DND-41 (cell line): ENCODE measurements around the gene AUTS2.

ENCODE experiments used
- ATAC-seq: fragments of 200-7000 bp; cut with Tn5 transposase; 3 replicates; pipeline ENCODE4 v1.9.1; 2021; ENCODE audit warnings: low read depth; ENCODE audit not compliant: insufficient read depth
- DNase-seq: peaks from one replicate; pipeline ENCODE4 v3.0.0-alpha.2; 2020
- H2AFZ ChIP-seq: 2 replicates; pipeline ENCODE4 v1.6.0; 2012; ENCODE audit warnings: low read depth, low read length
- H3K27ac ChIP-seq: 2 replicates; pipeline ENCODE4 v1.5.1; 2012; ENCODE audit warnings: low read length, inconsistent platforms
- H3K27me3 ChIP-seq: fragments of 200-600 bp; sonication (generic); 2 replicates; pipeline ENCODE4 v1.6.0; 2012; ENCODE audit warnings: low read length, mild to moderate bottlenecking, inconsistent platforms; ENCODE audit not compliant: insufficient read depth, poor library complexity
- H3K36me3 ChIP-seq: 2 replicates; pipeline ENCODE4 v1.5.1; 2012; ENCODE audit warnings: low read length, inconsistent platforms; ENCODE audit not compliant: insufficient read depth
- H3K4me1 ChIP-seq: 2 replicates; pipeline ENCODE4 v1.5.1; 2012; ENCODE audit warnings: mild to moderate bottlenecking, low read length; ENCODE audit not compliant: insufficient read depth
- H3K4me2 ChIP-seq: 2 replicates; pipeline ENCODE4 v1.6.0; 2012; ENCODE audit warnings: mild to moderate bottlenecking, moderate library complexity, low read length, inconsistent platforms; ENCODE audit not compliant: insufficient read depth
- H3K4me3 ChIP-seq, 2 experiments: fragments of 200-600 bp in 1 of 2; shearing (Covaris generic) in 1 of 2; 2 replicates each; pipeline ENCODE4 v1.5.1; 2012 to 2016; ENCODE audit warnings: inconsistent platforms in 2 of 2, low read length in 2 of 2, mild to moderate bottlenecking in 2 of 2, low read depth in 1 of 2, moderate library complexity in 1 of 2
- H3K79me2 ChIP-seq: 2 replicates; pipeline ENCODE4 v1.6.0; 2012; ENCODE audit warnings: low read length, inconsistent platforms; ENCODE audit not compliant: insufficient read depth
- H3K9ac ChIP-seq: 2 replicates; pipeline ENCODE4 v1.6.0; 2012; ENCODE audit warnings: low read depth, mild to moderate bottlenecking, inconsistent platforms, low read length, moderate library complexity
- H3K9me3 ChIP-seq: 2 replicates; pipeline ENCODE4 v1.5.1; 2012; ENCODE audit warnings: low read length, moderate library complexity, mild to moderate bottlenecking, inconsistent platforms; ENCODE audit not compliant: insufficient read depth, severe bottlenecking
- H4K20me1 ChIP-seq: 2 replicates; pipeline ENCODE4 v1.6.0; 2012; ENCODE audit warnings: low read length; ENCODE audit not compliant: insufficient read depth
- CTCF ChIP-seq: IDR thresholded peaks from 2 replicates; pipeline ENCODE4 v1.5.1; 2012; ENCODE audit warnings: borderline replicate concordance, low read length, moderate library complexity, mild to moderate bottlenecking; ENCODE audit not compliant: poor library complexity, severe bottlenecking; ENCODE audit errors: extremely low read depth
- EZH2 ChIP-seq: IDR thresholded peaks from 3 replicates; pipeline ENCODE4 v1.6.1; 2012; ENCODE audit warnings: borderline replicate concordance, low read depth, mild to moderate bottlenecking, moderate library complexity, low read length, inconsistent platforms; ENCODE audit not compliant: severe bottlenecking

AUTS2 gene

DNA sequence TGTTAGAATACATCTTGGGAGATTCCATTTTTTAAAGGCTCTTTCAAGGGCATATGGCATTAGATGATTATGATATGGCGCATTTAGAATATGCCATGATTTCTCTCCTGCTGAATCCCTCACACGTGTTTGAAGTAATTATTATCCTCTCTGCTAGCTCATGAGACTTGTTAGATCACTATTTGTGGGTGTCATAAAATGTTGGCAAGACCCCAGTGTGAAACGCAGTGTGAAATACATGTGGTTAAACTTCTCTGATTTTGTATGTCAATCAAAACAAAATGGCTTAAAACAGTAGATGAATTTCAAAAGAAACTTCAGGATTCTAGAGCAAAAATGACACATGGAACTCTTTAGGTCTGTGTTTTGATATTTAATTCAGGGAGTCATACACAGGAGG is 560.8 kb downstream of the AUTS2 start:
- no peak for DNase-seq
- H3K9ac ChIP-seq, result no peak overlapping the region
- H4K20me1 ChIP-seq, result no peaks in the 10 kb centered on the region
- H3K4me3 ChIP-seq, result no peak overlapping the region
- TF ChIP-seq EZH2 (no peak), CTCF (no peak)
- no peaks in the 10 kb centered on the region for H3K79me2 ChIP-seq
- H3K4me2 ChIP-seq, result no peak overlapping the region
- no peak overlapping the region for H2AFZ ChIP-seq
- no peak overlapping the region for H3K27ac ChIP-seq
- H3K9me3 ChIP-seq, result no peaks in the 10 kb centered on the region
- H3K36me3 ChIP-seq, result no peaks in the 10 kb centered on the region
- ATAC-seq, result no peak
- no peaks in the 10 kb centered on the region for H3K4me1 ChIP-seq
- H3K27me3 ChIP-seq, result no peaks in the 10 kb centered on the region

DNA sequence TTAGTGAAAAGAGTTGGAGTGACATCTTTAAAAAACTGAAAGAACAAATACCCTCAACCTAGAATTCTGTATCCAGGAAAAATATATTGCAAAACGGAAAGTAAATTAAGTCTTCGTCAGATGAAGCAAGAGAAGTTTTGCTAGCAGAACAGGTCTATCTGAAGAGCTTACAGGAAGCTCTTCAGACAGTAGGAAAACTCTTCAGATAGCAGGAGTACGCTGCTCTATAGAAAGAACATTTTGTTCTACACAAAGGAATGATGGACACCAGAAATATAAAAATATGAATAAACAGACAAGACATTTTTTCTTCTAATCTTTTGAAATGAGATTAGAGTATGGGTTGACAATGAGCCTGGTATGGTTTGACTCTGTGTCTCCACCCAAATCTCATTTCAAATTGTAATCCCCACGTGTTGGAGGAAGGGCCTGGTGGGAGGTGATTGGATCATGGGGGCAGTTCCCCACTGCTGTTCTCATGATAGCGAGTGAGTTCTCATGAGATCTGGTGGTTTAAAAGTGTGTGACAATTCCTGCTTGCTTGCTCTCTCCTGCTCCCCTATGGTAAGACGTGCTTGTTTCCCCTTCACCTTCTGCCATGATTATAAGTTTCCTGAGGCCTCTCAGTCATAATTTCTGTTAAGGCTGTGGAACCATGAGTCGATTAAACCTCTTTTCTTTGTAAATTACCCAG is 567.3 kb downstream of the AUTS2 start:
- no peak overlapping the region for H3K4me3 ChIP-seq
- DNase-seq (no peak), ATAC-seq (no peak)
- no peaks in the 10 kb centered on the region for H4K20me1 ChIP-seq
- no peak overlapping the region for H3K4me2 ChIP-seq
- H3K36me3 ChIP-seq, result no peaks in the 10 kb centered on the region
- no peaks in the 10 kb centered on the region for H3K4me1 ChIP-seq
- no peak for TF ChIP-seq CTCF
- no peak for TF ChIP-seq EZH2
- H3K9me3 ChIP-seq, result no peaks in the 10 kb centered on the region
- H3K27ac ChIP-seq, result no peak overlapping the region
- no peaks in the 10 kb centered on the region for H3K79me2 ChIP-seq
- no peak overlapping the region for H2AFZ ChIP-seq
- H3K27me3 ChIP-seq, result no peaks in the 10 kb centered on the region
- H3K9ac ChIP-seq, result no peak overlapping the region

DNA sequence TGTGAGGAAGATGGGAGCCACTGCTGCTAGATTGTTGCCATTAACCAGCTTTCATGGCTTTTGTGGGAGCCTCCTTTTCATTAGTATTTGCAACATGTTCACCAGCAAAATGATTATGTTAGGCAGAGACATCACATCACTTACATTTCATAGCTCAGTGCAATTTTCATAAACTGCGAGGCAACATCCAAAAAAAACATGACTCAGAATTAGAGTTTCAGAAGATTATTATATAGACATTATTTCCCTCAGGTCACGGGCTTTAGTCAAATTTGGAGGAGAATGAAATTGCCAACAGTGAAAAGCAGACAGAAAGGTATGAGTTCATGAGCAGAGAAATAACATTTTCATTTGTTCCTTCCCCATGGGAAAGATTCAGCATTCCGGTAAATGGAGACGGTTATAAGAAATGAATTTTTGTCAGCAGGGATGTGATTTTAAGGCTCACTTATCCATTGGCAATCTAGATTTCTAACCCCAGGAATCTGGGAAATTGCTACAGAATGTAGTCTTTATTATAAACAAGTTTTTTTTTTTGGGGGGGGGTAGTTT is 573.2 kb downstream of the AUTS2 start:
- H4K20me1 ChIP-seq, result no peaks in the 10 kb centered on the region
- TF ChIP-seq CTCF (no peak), EZH2 (no peak)
- no peaks in the 10 kb centered on the region for H3K79me2 ChIP-seq
- ATAC-seq (no peak), DNase-seq (no peak)
- no peak overlapping the region for H2AFZ ChIP-seq
- no peak overlapping the region for H3K27ac ChIP-seq
- peaks cover 4% of the 10 kb centered on the region for H3K4me1 ChIP-seq
- no peak overlapping the region for H3K4me3 ChIP-seq
- H3K36me3 ChIP-seq, result no peaks in the 10 kb centered on the region
- no peak overlapping the region for H3K4me2 ChIP-seq
- H3K9ac ChIP-seq, result no peak overlapping the region
- H3K9me3 ChIP-seq, result peaks cover 3% of the 10 kb centered on the region
- H3K27me3 ChIP-seq, result no peaks in the 10 kb centered on the region
